Heart left ventricle (tissue), 16 donors: ENCODE measurements around the gene WFDC5. TPM values are rescaled to one million over a fixed set of nuclear protein-coding genes. Genes with fewer than 3 reads are reported as not detected.

ENCODE experiments used
- ATAC-seq, 4 donors: fragments of 200-7000 bp; cut with Tn5 transposase; one replicate each; pipeline ENCODE4 v1.9.1; 2020 to 2022; ENCODE audit warnings: moderate library complexity in 4 of 4, mild to moderate bottlenecking in 3 of 4, moderate number of reproducible peaks in 1 of 4
- DNase-seq, 5 donors: peaks; one replicate each; pipeline ENCODE4 v3.0.0-alpha.2; 2020
- H3K27ac ChIP-seq, 12 donors: fragments of 200-600 bp; sonication (generic) in 4 of 12; one replicate each; pipeline versions ENCODE4 v1.5.0 to v1.8.0; 2016 to 2022; ENCODE audit warnings: mild to moderate bottlenecking in 2 of 12
- H3K27me3 ChIP-seq, 9 donors: fragments of 200-600 bp; sonication (generic) in 2 of 9; one replicate each; pipeline versions ENCODE4 v1.5.1 to v1.8.0; 2016 to 2022; ENCODE audit warnings: mild to moderate bottlenecking in 3 of 9
- H3K36me3 ChIP-seq, 9 donors: fragments of 200-600 bp; sonication (generic) in 2 of 9; one replicate each; pipeline versions ENCODE4 v1.5.0 to v1.8.0; 2018 to 2022; ENCODE audit warnings: mild to moderate bottlenecking in 2 of 9
- H3K4me1 ChIP-seq, 12 donors: fragments of 200-600 bp; sonication (generic) in 4 of 12; one replicate each; pipeline versions ENCODE4 v1.5.0 to v1.8.0; 2016 to 2022; ENCODE audit warnings: mild to moderate bottlenecking in 3 of 12
- H3K4me3 ChIP-seq, 12 donors: fragments of 200-600 bp; sonication (generic) in 4 of 12; one replicate each; pipeline versions ENCODE4 v1.5.0 to v1.8.0; 2017 to 2022; ENCODE audit warnings: mild to moderate bottlenecking in 9 of 12, moderate library complexity in 4 of 12
- H3K9me3 ChIP-seq, 12 donors: fragments of 200-600 bp; sonication (generic) in 4 of 12; one replicate each; pipeline versions ENCODE4 v1.5.0 to v1.8.0; 2016 to 2022; ENCODE audit warnings: mild to moderate bottlenecking in 1 of 12
- CTCF ChIP-seq, 12 donors: fragments of 200-600 bp; sonication (generic) in 4 of 12; IDR thresholded peaks; one replicate each; pipeline versions ENCODE4 v1.5.0 to v1.8.0; 2018 to 2022; ENCODE audit warnings: antibody characterized with exemption in 12 of 12, mild to moderate bottlenecking in 5 of 12
- POLR2A ChIP-seq, 2 donors: fragments of 450-650 bp; IDR thresholded peaks; one replicate each; pipeline ENCODE4 v1.6.1; 2017; ENCODE audit warnings: antibody characterized with exemption in 2 of 2, mild to moderate bottlenecking in 2 of 2, moderate library complexity in 2 of 2
- WGBS, 4 donors: extraction: QIAGEN DNeasy Blood & Tissue Kit in 2 of 4; methylation state at CpG; one replicate each; pipeline versions ENCODE4 v1.1.5 to v1.1.7; 2013 to 2018; 5-methylcytosine and 5-hydroxymethylcytosine counted together
- intact Hi-C, 10 donors: fragments of 100-400 bp; cut with DNase I; formaldehyde crosslinking; loops; one replicate each; pipeline versions ENCODE4 v1.11.1 to v1.14.2; 2022
- polyA plus RNA-seq, 2 donors: library from polyadenylated mRNA; stranded (reverse); fragments of 200-250 nt; gene quantifications; one replicate each; pipeline ENCODE4 v1.2.3, GENCODE V29; 2013
- total RNA-seq, 9 donors: library from RNA; depleted of rRNA in 2 of 9; stranded (reverse); fragments of >200 nt in 2 of 9; fragmentation: NEBNext Ultra II Directional in 3 of 9; extraction: Animal tissue kit (Norgen Biotek cat#: 25700) in 3 of 9; gene quantifications; one replicate each; pipeline versions ENCODE4 v1.1.0 to v1.2.4, GENCODE V29; 2016 to 2023
- donor health status: ischemic (EF 13 %, LVEDD 7.1; RV severe dilation, severe dysfunction).
- donor health status: healthy with polysubstance abuse.
- donor health status: DM: no; HTN: yes; CAD: no.
- donor health status: DM: no; HTN: no; CAD: no.
- donor health status: ischemic (EF 25% LVEDD 6.9; RV normal size, moderate dysfunction).
- donor health status: ischemic (EF 25% LVEDD 5.7; RV mildly dilated, moderate dysfunction).
- donor health status: healthy.
- donor health status: DM: yes; HTN: yes; CAD: no.
- donor health status: ischemic (EF 35%, LVEDD 5.7; RV mildly dilated, moderate dysfunction).
- donor health status: nonischemic (EF 11% LVEDD 7.7; RV severe dilation, severe dysfunction).
- donor health status: DM: yes; HTN: yes; CAD: no.
- donor health status: PGD.
- donor health status: ischemic (EF 29% LVEDD 5.4; RV normal size, mild dysfunction).
- donor health status: nonischemic (EF 23%, LVEDD 6.1; RV moderate dilation, normal function).

WFDC5 gene
- total and polyA plus RNA-seq, 11 donors = not detected

DNA sequence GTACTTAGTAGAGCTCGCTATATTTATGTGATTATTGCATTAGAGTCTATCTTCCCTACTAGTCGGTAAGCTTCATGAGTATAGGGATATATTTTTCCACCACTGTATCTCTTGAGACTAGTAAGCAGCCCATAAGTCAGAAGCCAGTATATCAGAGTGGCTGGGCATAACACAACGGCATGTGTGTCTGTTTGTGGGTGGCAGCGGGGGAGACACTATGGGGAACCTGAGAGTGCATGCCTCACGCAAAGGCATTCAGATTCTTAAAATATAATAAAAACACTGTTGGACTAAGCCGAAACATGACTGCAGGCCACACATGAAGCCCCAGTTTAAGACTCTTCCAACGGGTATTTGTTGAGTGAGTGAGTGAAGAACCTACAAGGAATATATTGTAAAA, 22.1 kb downstream of the WFDC5 start:
- ATAC-seq = no peak
- H3K4me3 ChIP-seq = no peak overlapping the region
- TF ChIP-seq POLR2A (IDR thresholded peaks at IDR 0.05) (no peak), CTCF (IDR thresholded peaks at IDR 0.05) (no peak)
- H3K36me3 ChIP-seq = no peaks in the 10 kb centered on the region
- H3K9me3 ChIP-seq = no peaks in the 10 kb centered on the region
- no peak for DNase-seq
- WGBS, 4 donors = 87 to 94% (median 89%) methylated on average over 7 of the region's 7 CpGs
- H3K27ac ChIP-seq = no peak overlapping the region
- intact Hi-C loops = loop anchor here in 3 of 10 donors (5.0 to 10.0 kb wide), 2 partner anchors 81 to 202 kb away; no protein-coding TSS in a partner anchor
- peaks cover 8 to 23% (median 19%) of the 10 kb centered on the region in 9 donors for H3K27me3 ChIP-seq
- H3K4me1 ChIP-seq = peaks cover 0 to 10% (median 2%) of the 10 kb centered on the region in 12 donors

GRCh38 chr20:45091366-45091765, 23.6 kb downstream of the WFDC5 start:
- H3K4me3 ChIP-seq = no peak overlapping the region
- no peak for ATAC-seq
- no peak overlapping the region for H3K27ac ChIP-seq
- H3K36me3 ChIP-seq = no peaks in the 10 kb centered on the region
- no peak for DNase-seq
- H3K4me1 ChIP-seq = peaks cover 0 to 5% (median 0%) of the 10 kb centered on the region in 12 donors
- 73 to 92% (median 77%) methylated on average over 3 of the region's 3 CpGs for WGBS, 4 donors
- no peaks in the 10 kb centered on the region for H3K9me3 ChIP-seq
- TF ChIP-seq CTCF (IDR thresholded peaks at IDR 0.05) (no peak), POLR2A (IDR thresholded peaks at IDR 0.05) (no peak)
- peaks cover 0 to 8% (median 4%) of the 10 kb centered on the region in 9 donors for H3K27me3 ChIP-seq
- intact Hi-C loops = loop anchor here in 3 of 10 donors (5.0 to 10.0 kb wide), 2 partner anchors 79 to 203 kb away; no protein-coding TSS in a partner anchor

GRCh38 chr20:45090481-45090880, 24.5 kb downstream of the WFDC5 start:
- WGBS, 4 donors = 93 to 97% (median 95%) methylated on average over 3 of the region's 3 CpGs
- TF ChIP-seq CTCF (IDR thresholded peaks at IDR 0.05) (no peak), POLR2A (IDR thresholded peaks at IDR 0.05) (no peak)
- H3K9me3 ChIP-seq = no peaks in the 10 kb centered on the region
- no peak overlapping the region for H3K27ac ChIP-seq
- no peaks in the 10 kb centered on the region for H3K27me3 ChIP-seq
- DNase-seq = no peak
- peaks cover 0 to 2% (median 0%) of the 10 kb centered on the region in 12 donors for H3K4me1 ChIP-seq
- no peaks in the 10 kb centered on the region for H3K36me3 ChIP-seq
- no peak overlapping the region for H3K4me3 ChIP-seq
- intact Hi-C loops = loop anchor here in 3 of 10 donors (5.0 to 10.0 kb wide), 2 partner anchors 78 to 204 kb away; no protein-coding TSS in a partner anchor
- ATAC-seq = no peak

DNA sequence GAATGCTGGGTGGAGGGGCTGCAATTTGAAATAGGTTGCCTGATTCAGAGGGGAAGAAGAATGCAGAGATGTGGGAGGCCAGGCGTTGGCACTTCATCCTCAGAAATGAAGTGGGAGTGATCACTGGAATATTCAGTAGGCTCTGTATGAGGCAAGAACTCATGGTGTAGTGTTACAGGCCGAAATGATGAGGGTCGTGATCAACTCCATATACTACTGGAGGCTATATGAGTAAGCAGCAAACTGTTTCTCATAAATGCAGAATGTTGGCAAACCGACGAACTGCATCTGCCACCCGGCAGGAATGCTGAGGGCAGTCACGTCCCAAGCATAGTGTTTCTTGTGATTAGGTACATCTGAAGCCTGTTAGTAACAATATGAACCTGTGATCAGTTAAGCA, 26.7 kb downstream of the WFDC5 start:
- H3K4me3 ChIP-seq = no peak overlapping the region
- no peaks in the 10 kb centered on the region for H3K4me1 ChIP-seq
- H3K27me3 ChIP-seq = no peaks in the 10 kb centered on the region
- no peak for ATAC-seq
- H3K36me3 ChIP-seq = no peaks in the 10 kb centered on the region
- WGBS, 4 donors = 80 to 92% (median 85%) methylated on average over 7 of the region's 7 CpGs
- TF ChIP-seq CTCF (IDR thresholded peaks at IDR 0.05) (no peak), POLR2A (IDR thresholded peaks at IDR 0.05) (no peak)
- peaks cover 0 to 2% (median 0%) of the 10 kb centered on the region in 12 donors for H3K9me3 ChIP-seq
- DNase-seq = no peak
- intact Hi-C loops = no loop called here
- no peak overlapping the region for H3K27ac ChIP-seq
